Muscle of leg (tissue), 11 donors: ENCODE results near the gene FBXL19. TPM values are rescaled to one million over a fixed set of nuclear protein-coding genes. Genes with fewer than 3 reads are reported as not detected.

Experiments
- DNase-seq: peaks from one replicate; pipeline ENCODE4 v3.0.0; 2013
- H3K27ac ChIP-seq: one replicate; pipeline ENCODE4 v1.5.1; 2013; ENCODE audit warnings: mild to moderate bottlenecking, low read length, control low read depth
- H3K27me3 ChIP-seq: one replicate; pipeline ENCODE4 v1.6.1; 2013; ENCODE audit warnings: low read length; ENCODE audit not compliant: control insufficient read depth, insufficient read depth
- H3K36me3 ChIP-seq: one replicate; pipeline ENCODE4 v1.6.1; 2013; ENCODE audit warnings: low read length; ENCODE audit not compliant: control insufficient read depth, insufficient read depth
- H3K4me1 ChIP-seq: one replicate; pipeline ENCODE4 v1.6.1; 2013; ENCODE audit warnings: low read length; ENCODE audit not compliant: control insufficient read depth, insufficient read depth
- H3K4me3 ChIP-seq: one replicate; pipeline ENCODE4 v1.5.1; 2013; ENCODE audit warnings: low read length, control low read depth
- H3K9me3 ChIP-seq: replicated peaks from 2 replicates; pipeline ENCODE4 v1.6.1; 2013; ENCODE audit warnings: low read depth, low read length; ENCODE audit not compliant: control insufficient read depth
- WGBS: methylation state at CpG from one replicate; pipeline ENCODE4 v1.1.5; 2013; ENCODE audit warnings: missing lambda C conversion rate; ENCODE audit not compliant: insufficient coverage; 5-methylcytosine and 5-hydroxymethylcytosine counted together
- polyA plus RNA-seq, 8 donors: library from polyadenylated mRNA; unstranded; fragments of 120-200 nt; gene quantifications; one replicate each; pipeline versions ENCODE4 v1.2.1 to v1.2.3, GENCODE V29; 2013; ENCODE audit warnings: inconsistent platforms in 1 of 8, low replicate concordance in 1 of 8; ENCODE audit not compliant: insufficient read length in 8 of 8, insufficient read depth in 1 of 8
- total RNA-seq: library from RNA; stranded (reverse); fragments of 120-200 nt; gene quantifications from one replicate; pipeline ENCODE4 v1.2.4, GENCODE V29; 2013

FBXL19 gene
- total and polyA plus RNA-seq, 9 donors, result 6.3 to 17.7 (median 11.1) TPM

- Histone ChIP-seq H3K36me3 (peaks cover 83% of the 10 kb centered on the region), H3K4me1 (no peaks in the 10 kb centered on the region), H3K27ac (no peak overlapping the region), H3K27me3 (no peaks in the 10 kb centered on the region), H3K4me3 (no peak overlapping the region), H3K9me3 (no peaks in the 10 kb centered on the region)
- no peak for DNase-seq
- 97% methylated on average over 3 of the region's 4 CpGs for WGBS
Observed at GRCh38 chr16:30967795-30968194, 44.4 kb downstream of the FBXL19 start.

DNA sequence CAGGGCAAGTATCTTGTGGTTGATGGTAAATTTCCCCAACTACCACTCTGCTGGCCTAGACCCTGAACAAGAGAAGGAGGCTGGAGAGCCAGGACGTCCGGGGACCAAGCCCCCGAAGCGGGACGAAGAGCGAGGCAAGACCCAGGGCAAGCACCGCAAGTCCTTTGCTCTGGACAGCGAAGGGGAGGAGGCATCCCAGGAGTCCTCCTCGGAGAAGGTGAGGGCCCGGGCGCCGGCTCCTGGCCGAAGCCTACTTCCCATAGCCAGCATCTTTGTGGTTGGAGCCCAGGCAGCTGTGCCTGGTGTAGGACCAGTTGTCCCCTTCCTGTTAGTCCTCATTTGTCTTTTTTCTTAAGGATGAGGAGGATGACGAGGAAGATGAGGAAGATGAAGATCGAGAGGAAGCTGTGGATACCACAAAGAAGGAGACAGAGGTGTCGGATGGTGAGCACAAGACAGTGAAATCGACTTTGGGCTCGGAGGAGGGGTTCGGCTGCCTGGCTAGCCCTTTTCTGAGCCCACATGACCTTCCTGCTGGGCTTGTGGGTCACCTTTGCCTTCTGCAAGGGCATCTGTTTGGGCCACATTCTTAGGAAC, 46.0 kb downstream of the FBXL19 start:
- peaks cover 84% of the 10 kb centered on the region for H3K36me3 ChIP-seq
- no peaks in the 10 kb centered on the region for H3K9me3 ChIP-seq
- 95% methylated on average over 19 of the region's 19 CpGs for WGBS
- no peak overlapping the region for H3K27ac ChIP-seq
- no peak overlapping the region for H3K4me3 ChIP-seq
- no peaks in the 10 kb centered on the region for H3K4me1 ChIP-seq
- H3K27me3 ChIP-seq, result no peaks in the 10 kb centered on the region
- DNase-seq, result no peak

- Histone ChIP-seq H3K27ac (no peak overlapping the region), H3K9me3 (no peaks in the 10 kb centered on the region), H3K27me3 (no peaks in the 10 kb centered on the region), H3K36me3 (peaks cover 80% of the 10 kb centered on the region), H3K4me3 (no peak overlapping the region), H3K4me1 (no peaks in the 10 kb centered on the region)
- DNase-seq, result no peak
- WGBS, result 91% methylated on average over 8 of the region's 14 CpGs
Observed at GRCh38 chr16:30971298-30971697, 47.9 kb downstream of the FBXL19 start.

DNA sequence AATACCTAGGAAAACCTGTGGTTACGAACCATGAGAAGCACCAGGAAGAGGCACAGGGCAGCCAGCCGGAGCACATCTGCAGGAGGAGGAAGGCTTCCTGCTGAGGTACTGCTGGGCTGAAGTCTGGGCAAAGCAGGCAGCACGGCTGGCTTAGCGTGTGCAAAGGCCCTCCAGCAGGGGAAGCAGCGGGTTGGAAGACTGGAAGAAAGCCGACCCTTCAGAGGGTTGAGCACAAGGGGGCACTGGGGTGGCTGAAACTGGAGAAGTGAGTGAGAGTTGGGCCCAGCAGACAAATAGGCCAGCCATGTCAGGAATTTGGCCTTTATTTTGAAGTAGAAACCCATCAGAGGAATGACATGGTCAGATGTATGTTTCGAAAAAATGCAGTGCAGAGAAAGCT, 49.5 kb downstream of the FBXL19 start:
- H3K4me1 ChIP-seq, result no peaks in the 10 kb centered on the region
- H3K27me3 ChIP-seq, result no peaks in the 10 kb centered on the region
- H3K27ac ChIP-seq, result no peak overlapping the region
- peaks cover 82% of the 10 kb centered on the region for H3K36me3 ChIP-seq
- DNase-seq, result no peak
- H3K9me3 ChIP-seq, result no peaks in the 10 kb centered on the region
- WGBS, result 78% methylated on average over 7 of the region's 7 CpGs
- H3K4me3 ChIP-seq, result no peak overlapping the region

DNA sequence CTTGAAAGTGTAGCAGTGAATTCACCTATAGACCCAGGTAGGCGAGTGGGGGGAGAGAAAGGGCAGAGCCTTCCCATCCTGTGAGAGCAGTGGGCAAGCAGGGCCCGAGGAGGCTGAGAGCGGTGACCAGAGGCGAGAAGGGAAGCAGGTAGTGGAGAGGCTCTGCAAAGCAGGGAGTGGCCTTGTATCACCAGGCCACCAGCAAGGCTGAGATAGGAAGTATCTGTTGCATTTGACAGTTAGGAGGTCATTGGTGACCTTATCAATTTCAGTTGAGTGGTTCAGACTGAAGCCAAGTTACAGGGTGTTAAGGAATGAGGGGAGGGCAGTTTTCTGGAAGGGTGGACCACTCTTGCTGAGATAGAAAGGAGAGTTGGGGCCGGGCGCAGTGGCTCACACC, 51.0 kb downstream of the FBXL19 start:
- no peak overlapping the region for H3K27ac ChIP-seq
- H3K27me3 ChIP-seq, result no peaks in the 10 kb centered on the region

GRCh38 chr16:30976486-30976885, 53.1 kb downstream of the FBXL19 start:
- Histone ChIP-seq H3K4me3 (no peak overlapping the region), H3K9me3 (no peaks in the 10 kb centered on the region), H3K36me3 (peaks cover 89% of the 10 kb centered on the region), H3K4me1 (no peaks in the 10 kb centered on the region), H3K27me3 (no peaks in the 10 kb centered on the region), H3K27ac (no peak overlapping the region)
- no peak for DNase-seq
- WGBS, result 84% methylated on average over 3 of the region's 4 CpGs

More for the DNA sequence above, 51.0 kb downstream of the FBXL19 start:
- no peak for DNase-seq
- no peaks in the 10 kb centered on the region for H3K4me1 ChIP-seq
- no peaks in the 10 kb centered on the region for H3K9me3 ChIP-seq
- peaks cover 85% of the 10 kb centered on the region for H3K36me3 ChIP-seq
- WGBS, result 94% methylated on average over 4 of the region's 6 CpGs
- no peak overlapping the region for H3K4me3 ChIP-seq

GRCh38 chr16:30977502-30977901, 54.1 kb downstream of the FBXL19 start:
- 81% methylated on average over 17 of the region's 17 CpGs for WGBS
- Histone ChIP-seq H3K27ac (no peak overlapping the region), H3K4me1 (no peaks in the 10 kb centered on the region), H3K27me3 (no peaks in the 10 kb centered on the region), H3K4me3 (no peak overlapping the region), H3K36me3 (peaks cover 86% of the 10 kb centered on the region), H3K9me3 (no peaks in the 10 kb centered on the region)
- DNase-seq, result no peak

DNA sequence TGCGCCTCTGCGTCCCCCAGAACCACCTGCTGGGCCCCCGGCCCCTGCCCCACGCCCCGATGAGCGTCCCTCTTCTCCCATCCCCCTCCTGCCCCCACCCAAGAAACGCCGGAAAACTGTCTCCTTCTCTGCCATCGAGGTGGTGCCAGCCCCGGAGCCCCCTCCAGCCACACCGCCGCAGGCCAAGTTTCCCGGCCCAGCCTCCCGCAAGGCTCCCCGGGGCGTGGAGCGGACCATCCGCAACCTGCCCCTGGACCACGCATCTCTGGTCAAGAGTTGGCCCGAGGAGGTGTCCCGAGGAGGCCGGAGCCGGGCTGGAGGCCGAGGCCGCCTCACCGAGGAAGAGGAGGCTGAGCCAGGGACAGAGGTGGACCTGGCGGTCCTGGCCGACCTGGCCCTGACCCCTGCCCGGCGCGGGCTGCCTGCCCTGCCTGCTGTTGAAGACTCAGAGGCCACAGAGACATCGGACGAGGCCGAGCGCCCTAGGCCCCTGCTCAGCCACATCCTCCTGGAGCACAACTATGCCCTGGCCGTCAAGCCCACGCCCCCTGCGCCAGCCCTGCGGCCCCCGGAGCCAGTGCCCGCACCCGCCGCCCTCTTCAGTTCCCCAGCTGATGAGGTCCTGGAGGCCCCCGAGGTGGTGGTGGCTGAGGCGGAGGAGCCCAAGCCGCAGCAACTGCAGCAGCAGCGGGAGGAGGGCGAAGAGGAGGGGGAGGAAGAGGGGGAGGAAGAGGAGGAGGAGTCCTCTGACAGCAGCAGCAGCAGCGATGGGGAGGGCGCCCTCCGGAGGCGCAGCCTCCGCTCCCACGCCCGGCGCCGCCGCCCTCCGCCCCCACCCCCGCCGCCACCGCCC, 56.0 kb downstream of the FBXL19 start:
- Histone ChIP-seq H3K27me3 (no peaks in the 10 kb centered on the region), H3K4me1 (peaks cover 3% of the 10 kb centered on the region), H3K36me3 (peaks cover 80% of the 10 kb centered on the region), H3K4me3 (no peak overlapping the region), H3K9me3 (no peaks in the 10 kb centered on the region), H3K27ac (no peak overlapping the region)
- 89% methylated on average over 57 of the region's 62 CpGs for WGBS
- no peak for DNase-seq

- Histone ChIP-seq H3K36me3 (peaks cover 83% of the 10 kb centered on the region), H3K4me1 (peaks cover 9% of the 10 kb centered on the region), H3K27me3 (no peaks in the 10 kb centered on the region), H3K4me3 (no peak overlapping the region), H3K9me3 (no peaks in the 10 kb centered on the region), H3K27ac (no peak overlapping the region)
- no peak for DNase-seq
- WGBS, result 83% methylated on average over 15 of the region's 15 CpGs
Observed at GRCh38 chr16:30980023-30980371, 56.6 kb downstream of the FBXL19 start.

DNA sequence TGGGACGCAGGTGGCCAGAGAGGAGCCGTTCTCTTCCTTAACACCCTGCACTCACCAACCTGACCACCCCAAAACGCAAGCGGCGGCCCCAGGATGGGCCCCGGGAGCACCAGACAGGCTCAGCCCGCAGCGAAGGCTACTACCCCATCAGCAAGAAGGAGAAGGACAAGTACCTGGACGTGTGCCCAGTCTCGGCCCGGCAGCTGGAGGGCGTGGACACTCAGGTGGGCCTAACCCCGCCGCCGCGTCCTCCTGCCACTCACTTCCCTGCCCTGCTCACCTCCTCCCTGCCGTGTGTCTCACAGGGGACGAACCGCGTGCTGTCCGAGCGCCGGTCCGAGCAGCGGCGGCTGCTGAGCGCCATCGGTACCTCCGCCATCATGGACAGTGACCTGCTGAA, 57.1 kb downstream of the FBXL19 start:
- 84% methylated on average over 22 of the region's 29 CpGs for WGBS
- Histone ChIP-seq H3K4me1 (peaks cover 13% of the 10 kb centered on the region), H3K27me3 (no peaks in the 10 kb centered on the region), H3K36me3 (peaks cover 80% of the 10 kb centered on the region), H3K4me3 (no peak overlapping the region), H3K27ac (no peak overlapping the region), H3K9me3 (no peaks in the 10 kb centered on the region)
- no peak for DNase-seq
